ENCODE results near the gene PHLPP1.

The PHLPP1 gene

DNA sequence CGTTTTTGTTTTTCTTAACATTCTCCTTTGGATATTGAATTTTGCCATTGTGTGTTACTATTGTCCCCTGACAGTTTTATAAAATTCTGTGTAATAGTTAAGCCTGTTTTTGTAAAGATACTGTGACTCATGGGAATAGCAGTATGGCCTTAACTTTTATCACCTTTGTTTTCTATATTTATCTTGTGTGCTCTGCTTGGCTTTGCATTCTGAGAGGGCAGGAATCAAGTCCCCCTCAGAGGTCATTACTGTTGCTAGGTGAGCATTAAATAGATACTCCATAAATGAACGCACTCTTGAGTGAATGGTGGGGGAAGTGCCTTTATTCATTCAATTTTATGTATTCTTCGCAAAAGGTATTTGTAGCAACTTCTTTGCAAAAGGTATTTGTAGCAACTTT is 160.0 kb downstream of the PHLPP1 start:
- no peaks in the 10 kb centered on the region for H3K9me2 ChIP-seq (replicated peaks; ENCODE audit: low read depth, low read length)
- TF ChIP-seq EZH2phosphoT487 (IDR thresholded peaks at IDR 0.05; ENCODE audit: borderline replicate concordance) = no peak
- TF ChIP-seq, protein P1, sequence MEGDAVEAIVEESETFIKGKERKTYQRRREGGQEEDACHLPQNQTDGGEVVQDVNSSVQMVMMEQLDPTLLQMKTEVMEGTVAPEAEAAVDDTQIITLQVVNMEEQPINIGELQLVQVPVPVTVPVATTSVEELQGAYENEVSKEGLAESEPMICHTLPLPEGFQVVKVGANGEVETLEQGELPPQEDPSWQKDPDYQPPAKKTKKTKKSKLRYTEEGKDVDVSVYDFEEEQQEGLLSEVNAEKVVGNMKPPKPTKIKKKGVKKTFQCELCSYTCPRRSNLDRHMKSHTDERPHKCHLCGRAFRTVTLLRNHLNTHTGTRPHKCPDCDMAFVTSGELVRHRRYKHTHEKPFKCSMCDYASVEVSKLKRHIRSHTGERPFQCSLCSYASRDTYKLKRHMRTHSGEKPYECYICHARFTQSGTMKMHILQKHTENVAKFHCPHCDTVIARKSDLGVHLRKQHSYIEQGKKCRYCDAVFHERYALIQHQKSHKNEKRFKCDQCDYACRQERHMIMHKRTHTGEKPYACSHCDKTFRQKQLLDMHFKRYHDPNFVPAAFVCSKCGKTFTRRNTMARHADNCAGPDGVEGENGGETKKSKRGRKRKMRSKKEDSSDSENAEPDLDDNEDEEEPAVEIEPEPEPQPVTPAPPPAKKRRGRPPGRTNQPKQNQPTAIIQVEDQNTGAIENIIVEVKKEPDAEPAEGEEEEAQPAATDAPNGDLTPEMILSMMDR (conservative IDR thresholded peaks at IDR 0.05; ENCODE audit: low read length) = no peak
- H3K36me3 ChIP-seq (ENCODE audit: insufficient read depth, low read length) = no peaks in the 10 kb centered on the region; the same call in 1 of the 2 replicates
- H3K4me3 ChIP-seq (ENCODE audit: low read length, poor library complexity, severe bottlenecking) = no peak overlapping the region
- H3K27me3 ChIP-seq (ENCODE audit: insufficient read depth, low read length, poor library complexity, severe bottlenecking) = no peaks in the 10 kb centered on the region
- H3K4me2 ChIP-seq (ENCODE audit: low read depth, low read length, poor library complexity, severe bottlenecking) = no peak overlapping the region
- no peaks in the 10 kb centered on the region for H3K4me1 ChIP-seq (ENCODE audit: insufficient read depth, low read length, poor library complexity, severe bottlenecking)
- H3K9ac ChIP-seq (ENCODE audit: low read depth, low read length, poor library complexity, severe bottlenecking) = no peak overlapping the region
- no peaks in the 10 kb centered on the region for H3F3A ChIP-seq (ENCODE audit: low read depth)
- H4K20me1 ChIP-seq (ENCODE audit: insufficient read depth, low read length, poor library complexity, severe bottlenecking) = no peaks in the 10 kb centered on the region
- H3K79me2 ChIP-seq (ENCODE audit: insufficient read depth, low read length) = 0 out of 2 replicates have a peak, but pooled peaks cover 4% of the 10 kb centered on the region
- H2AFZ ChIP-seq (ENCODE audit: low read length) = no peak overlapping the region
- H3K9me3 ChIP-seq (ENCODE audit: insufficient read depth, low read depth, low read length) = no peaks in the 10 kb centered on the region

DNA sequence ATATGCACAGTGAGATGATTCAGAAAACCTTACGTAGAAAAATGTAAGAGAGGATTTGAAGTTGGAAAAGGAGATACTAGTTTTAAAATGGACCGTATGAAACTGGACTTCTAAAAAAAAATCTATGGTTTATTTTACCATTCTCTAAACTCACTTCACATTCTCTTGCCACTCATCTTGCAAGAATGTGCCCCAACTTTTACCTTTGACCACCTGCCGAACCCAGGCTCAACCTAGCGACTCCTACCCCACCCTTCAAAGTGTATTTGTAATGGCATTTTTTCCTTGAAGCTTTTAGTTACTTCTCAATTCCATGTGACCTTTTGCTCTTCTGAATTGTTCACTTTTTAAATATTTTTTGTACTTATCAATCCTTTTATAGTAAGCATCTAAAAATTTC is 160.8 kb downstream of the PHLPP1 start:
- H3F3A ChIP-seq (ENCODE audit: low read depth) = no peaks in the 10 kb centered on the region
- H3K9ac ChIP-seq (ENCODE audit: low read depth, low read length, poor library complexity, severe bottlenecking) = no peak overlapping the region
- H3K36me3 ChIP-seq (ENCODE audit: insufficient read depth, low read length) = no peaks in the 10 kb centered on the region
- H3K4me2 ChIP-seq (ENCODE audit: low read depth, low read length, poor library complexity, severe bottlenecking) = no peak overlapping the region
- H4K20me1 ChIP-seq (ENCODE audit: insufficient read depth, low read length, poor library complexity, severe bottlenecking) = no peaks in the 10 kb centered on the region
- no peak overlapping the region for H2AFZ ChIP-seq (ENCODE audit: low read length)
- no peaks in the 10 kb centered on the region for H3K9me3 ChIP-seq (ENCODE audit: insufficient read depth, low read depth, low read length)
- no peaks in the 10 kb centered on the region for H3K9me2 ChIP-seq (replicated peaks; ENCODE audit: low read depth, low read length)
- H3K4me1 ChIP-seq (ENCODE audit: insufficient read depth, low read length, poor library complexity, severe bottlenecking) = no peaks in the 10 kb centered on the region
- H3K4me3 ChIP-seq (ENCODE audit: low read length, poor library complexity, severe bottlenecking) = no peak overlapping the region
- TF ChIP-seq, protein P1 (conservative IDR thresholded peaks at IDR 0.05; ENCODE audit: low read length) = no peak
- no peak for TF ChIP-seq EZH2phosphoT487 (IDR thresholded peaks at IDR 0.05; ENCODE audit: borderline replicate concordance)
- 0 out of 2 replicates have a peak, but pooled peaks cover 4% of the 10 kb centered on the region for H3K79me2 ChIP-seq (ENCODE audit: insufficient read depth, low read length)
- H3K27me3 ChIP-seq (ENCODE audit: insufficient read depth, low read length, poor library complexity, severe bottlenecking) = no peaks in the 10 kb centered on the region

DNA sequence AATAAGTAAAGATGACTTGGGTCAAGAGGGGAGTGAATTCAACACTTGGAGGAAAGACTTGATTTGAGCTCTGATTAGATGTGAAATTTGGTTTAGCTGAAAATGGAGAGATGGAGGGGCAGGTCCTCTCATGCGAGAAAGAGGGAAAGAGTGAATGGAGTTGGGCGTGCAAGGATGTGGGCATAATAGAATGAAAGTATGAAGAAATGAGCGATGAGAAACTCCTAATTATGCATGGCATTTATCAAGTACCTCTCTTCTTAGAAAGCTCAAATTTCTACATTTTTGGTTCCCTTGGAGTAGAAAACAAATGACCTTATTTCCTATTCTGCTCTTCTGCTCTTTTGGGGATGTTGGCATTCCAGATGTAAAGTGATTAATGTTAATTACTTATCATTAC is 161.5 kb downstream of the PHLPP1 start:
- H3K36me3 ChIP-seq (ENCODE audit: insufficient read depth, low read length) = no peaks in the 10 kb centered on the region
- no peaks in the 10 kb centered on the region for H3K27me3 ChIP-seq (ENCODE audit: insufficient read depth, low read length, poor library complexity, severe bottlenecking)
- TF ChIP-seq EZH2phosphoT487 (IDR thresholded peaks at IDR 0.05; ENCODE audit: borderline replicate concordance) = no peak
- TF ChIP-seq, protein P1 (conservative IDR thresholded peaks at IDR 0.05; ENCODE audit: low read length) = no peak
- no peaks in the 10 kb centered on the region for H3K9me2 ChIP-seq (replicated peaks; ENCODE audit: low read depth, low read length)
- peaks cover 7% of the 10 kb centered on the region; the same call in 1 of the 2 replicates for H3K79me2 ChIP-seq (ENCODE audit: insufficient read depth, low read length)
- H3K4me1 ChIP-seq (ENCODE audit: insufficient read depth, low read length, poor library complexity, severe bottlenecking) = peaks cover 6% of the 10 kb centered on the region
- H3K9me3 ChIP-seq (ENCODE audit: insufficient read depth, low read depth, low read length) = no peaks in the 10 kb centered on the region
- H3F3A ChIP-seq (ENCODE audit: low read depth) = no peaks in the 10 kb centered on the region
- H3K9ac ChIP-seq (ENCODE audit: low read depth, low read length, poor library complexity, severe bottlenecking) = no peak overlapping the region
- H4K20me1 ChIP-seq (ENCODE audit: insufficient read depth, low read length, poor library complexity, severe bottlenecking) = no peaks in the 10 kb centered on the region
- no peak overlapping the region for H2AFZ ChIP-seq (ENCODE audit: low read length)
- no peak overlapping the region for H3K4me2 ChIP-seq (ENCODE audit: low read depth, low read length, poor library complexity, severe bottlenecking)
- no peak overlapping the region for H3K4me3 ChIP-seq (ENCODE audit: low read length, poor library complexity, severe bottlenecking)
